Activated CD4-positive, CD25-positive, alpha-beta regulatory T cell treated with anti-CD3 and anti-CD28 coated beads, Interleukin-2, amount 50 U/mL, for 16 hours (primary cell): ENCODE data around the gene CCNK.

Experiments used
- DNase-seq: peaks from one replicate; pipeline ENCODE4 v3.0.0-alpha.2; 2020; ENCODE audit warnings: low read depth, low spot score

The CCNK gene

GRCh38 chr14:99535908-99536778 is 54.9 kb downstream of the CCNK start:
- DNase-seq: no peak

GRCh38 chr14:99537399-99537798 is 56.2 kb downstream of the CCNK start:
- DNase-seq: no peak

GRCh38 chr14:99538275-99538674 is 57.1 kb downstream of the CCNK start:
- DNase-seq: no peak

GRCh38 chr14:99538733-99539132 is 57.5 kb downstream of the CCNK start:
- DNase-seq: no peak

- DNase-seq: no peak
Measured at GRCh38 chr14:99539491-99539890, 58.3 kb downstream of the CCNK start.

GRCh38 chr14:99540196-99541032 is 59.2 kb downstream of the CCNK start:
- DNase-seq: no peak

GRCh38 chr14:99541211-99541610 is 60.0 kb downstream of the CCNK start:
- no peak for DNase-seq

- DNase-seq: no peak
Measured at GRCh38 chr14:99541677-99542470, 60.7 kb downstream of the CCNK start.

GRCh38 chr14:99542566-99542965 is 61.4 kb downstream of the CCNK start:
- no peak for DNase-seq

- DNase-seq: no peak
Measured at GRCh38 chr14:99543370-99543769, 62.2 kb downstream of the CCNK start.

GRCh38 chr14:99543985-99544384 is 62.8 kb downstream of the CCNK start:
- DNase-seq: no peak

- DNase-seq: no peak
Measured at GRCh38 chr14:99544991-99545390, 63.8 kb downstream of the CCNK start.

GRCh38 chr14:99545586-99545985 is 64.4 kb downstream of the CCNK start:
- DNase-seq: no peak

- no peak for DNase-seq
Measured at GRCh38 chr14:99546234-99546879, 65.1 kb downstream of the CCNK start.

- no peak for DNase-seq
Measured at GRCh38 chr14:99548255-99548654, 67.0 kb downstream of the CCNK start.

GRCh38 chr14:99548871-99549515 is 67.8 kb downstream of the CCNK start:
- DNase-seq: no peak

GRCh38 chr14:99549684-99550083 is 68.5 kb downstream of the CCNK start:
- DNase-seq: no peak

- no peak for DNase-seq
Measured at GRCh38 chr14:99550387-99550992, 69.3 kb downstream of the CCNK start.

- no peak for DNase-seq
Measured at GRCh38 chr14:99551034-99551922, 70.1 kb downstream of the CCNK start.
